ENCODE data around the gene RAC3.

Gene RAC3

DNA sequence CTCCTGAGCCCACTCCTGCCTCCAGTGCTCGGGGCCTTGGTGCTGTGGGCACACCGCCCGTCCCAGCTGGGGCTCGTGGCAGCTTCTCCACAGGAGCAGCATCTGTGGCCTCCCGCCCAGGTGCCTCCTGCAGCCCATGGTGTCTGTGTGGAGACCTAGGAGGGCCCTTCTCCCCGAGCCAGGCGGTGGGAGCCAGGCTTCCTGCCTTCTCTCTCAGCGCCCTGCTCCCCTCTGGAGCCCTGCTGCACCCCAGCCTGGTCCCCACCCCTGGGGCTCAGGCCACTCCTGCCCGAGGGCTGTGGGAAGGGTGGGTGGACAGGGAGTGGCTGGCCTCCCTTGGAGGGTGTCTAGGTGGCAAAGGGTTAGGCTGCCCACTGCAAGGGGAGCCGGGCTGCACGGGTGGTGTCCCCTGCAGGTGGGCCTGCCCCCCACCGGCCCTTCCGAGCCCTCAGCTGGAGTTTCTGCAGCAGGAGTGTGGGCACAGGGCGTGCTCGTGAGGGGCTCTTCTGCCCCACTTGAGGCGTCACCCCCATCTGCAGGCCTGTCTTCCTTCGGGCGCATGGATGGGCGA lies 19.8 kb upstream of the RAC3 start:
- DNase-seq (ENCODE audit: low read depth in 2 of 2, low spot score in 1 of 2) = no peak

DNA sequence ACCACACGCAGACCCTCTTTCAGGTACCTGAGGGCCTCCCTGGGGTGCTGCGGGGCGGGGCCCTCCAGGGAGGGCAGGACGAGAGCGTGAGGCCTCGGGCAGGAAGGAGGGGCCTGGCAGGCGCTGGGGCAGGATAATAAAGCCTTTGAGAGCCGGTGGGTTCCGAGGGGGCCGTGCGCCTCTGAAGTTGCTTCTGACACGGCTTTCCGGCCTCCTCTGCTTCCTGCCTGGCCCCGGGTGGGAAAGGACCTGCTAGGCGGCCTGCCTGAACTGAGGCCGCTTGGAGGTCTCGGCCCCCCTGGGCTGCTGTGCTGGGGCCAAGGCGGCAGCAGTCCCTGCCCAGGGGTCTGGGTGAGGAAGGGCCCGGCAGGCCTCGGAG lies 19.2 kb upstream of the RAC3 start:
- no peak for DNase-seq (ENCODE audit: low read depth in 2 of 2, low spot score in 1 of 2)

DNA sequence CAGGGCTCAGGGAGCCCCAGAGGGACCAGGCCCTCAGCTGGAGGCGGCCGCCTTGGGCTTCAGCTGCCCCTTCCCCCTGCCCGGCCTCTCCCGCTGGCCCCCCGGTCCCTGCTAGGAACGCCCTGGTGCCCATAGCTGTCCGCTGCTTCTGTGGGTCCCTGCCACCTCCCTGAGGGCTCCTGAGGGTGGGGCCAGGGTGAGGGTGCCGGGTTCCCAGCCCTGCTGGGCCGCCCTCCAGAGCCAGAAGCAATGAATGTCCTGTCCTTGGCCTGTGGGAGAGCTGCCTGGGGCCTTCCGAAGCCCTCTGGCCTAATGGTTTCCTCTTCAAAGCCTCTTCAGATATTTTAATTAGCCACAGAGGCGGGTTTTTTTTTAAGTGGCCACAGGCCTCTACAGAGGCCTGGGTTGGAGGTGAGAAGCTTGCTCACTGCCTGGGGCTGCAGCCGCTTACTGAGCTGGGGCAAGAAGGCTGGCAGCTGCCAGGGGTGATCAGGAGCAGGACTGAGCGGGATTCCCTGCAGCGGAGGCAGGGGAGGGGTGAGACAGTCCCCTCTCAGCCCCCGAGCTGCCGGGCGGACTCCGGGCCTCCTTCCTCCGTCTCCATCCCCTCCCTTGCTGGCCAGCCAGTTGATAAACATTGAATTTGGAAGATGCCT lies 18.7 kb upstream of the RAC3 start:
- no peak for DNase-seq (ENCODE audit: low read depth in 2 of 2, low spot score in 1 of 2)

DNA sequence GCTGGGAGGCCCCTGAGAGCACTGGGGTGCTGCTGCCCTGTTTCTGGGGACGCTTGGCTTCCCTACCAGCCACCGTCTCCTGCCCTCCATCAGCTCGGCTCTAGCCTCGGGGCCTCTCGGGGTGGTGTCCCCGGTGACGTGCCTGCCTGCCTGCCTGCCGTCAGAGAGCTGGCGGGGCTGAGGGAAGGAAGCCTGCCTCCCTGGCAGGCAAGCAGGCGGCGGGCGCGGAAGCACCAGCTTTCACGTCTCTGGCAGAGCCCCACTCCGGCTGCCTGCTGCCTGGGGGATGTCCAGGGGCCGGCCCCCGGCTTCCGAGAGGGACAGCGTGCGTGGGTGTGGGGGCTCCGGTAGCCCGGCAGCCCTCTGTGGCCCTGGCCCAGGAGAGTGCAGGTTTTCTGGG lies 18.1 kb upstream of the RAC3 start:
- DNase-seq (ENCODE audit: low read depth in 2 of 2, low spot score in 1 of 2) = no peak

DNA sequence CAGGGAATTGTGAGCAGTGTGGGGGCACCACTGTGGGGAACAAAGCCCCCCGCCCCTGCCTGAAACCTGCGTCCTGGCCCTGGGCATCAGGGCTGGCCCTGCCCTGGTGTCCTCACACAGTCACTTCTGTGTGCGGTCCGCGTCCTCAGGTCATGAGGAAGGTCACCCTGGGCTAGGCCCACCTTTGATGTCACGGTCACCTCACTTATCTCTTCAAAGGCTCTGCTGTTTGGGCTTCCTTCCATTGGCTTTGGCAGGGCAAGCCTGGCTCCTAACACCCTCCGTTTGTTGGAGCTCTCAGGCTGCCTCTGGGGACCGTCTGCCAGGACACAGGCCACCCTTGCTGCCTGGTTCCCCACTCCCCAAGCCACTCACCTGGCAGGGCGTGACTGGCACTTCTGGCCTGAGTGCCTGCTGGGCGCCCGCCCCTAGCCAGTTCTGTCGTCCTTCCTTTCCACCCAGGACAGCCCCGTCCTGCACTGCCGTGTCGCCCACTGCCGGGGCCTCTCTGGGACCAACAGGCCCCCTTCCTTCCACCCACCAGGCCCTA lies 17.6 kb upstream of the RAC3 start:
- DNase-seq (ENCODE audit: low read depth in 2 of 2, low spot score in 1 of 2) = no peak

DNA sequence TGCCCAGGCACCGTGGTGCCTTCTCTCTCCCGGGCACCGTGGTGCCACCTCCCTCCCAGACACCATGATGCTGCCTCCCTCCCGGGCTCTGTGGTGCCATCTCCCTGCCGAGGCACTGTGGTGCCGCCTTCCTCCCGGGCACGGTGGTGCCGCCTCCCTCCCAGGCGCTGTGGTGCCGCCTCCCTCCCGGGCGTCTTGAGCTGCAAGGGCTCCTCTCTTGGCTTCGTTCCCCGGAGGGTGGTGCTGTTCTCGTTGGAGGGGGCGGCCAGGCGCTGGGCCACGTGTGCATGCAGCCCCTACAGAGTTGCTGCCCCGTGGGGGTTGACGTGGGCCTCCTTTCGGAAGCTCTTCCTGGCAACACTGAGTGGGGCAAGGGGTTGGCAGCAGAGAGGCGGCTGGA lies 17.0 kb upstream of the RAC3 start:
- DNase-seq (ENCODE audit: low read depth in 2 of 2, low spot score in 1 of 2) = no peak

DNA sequence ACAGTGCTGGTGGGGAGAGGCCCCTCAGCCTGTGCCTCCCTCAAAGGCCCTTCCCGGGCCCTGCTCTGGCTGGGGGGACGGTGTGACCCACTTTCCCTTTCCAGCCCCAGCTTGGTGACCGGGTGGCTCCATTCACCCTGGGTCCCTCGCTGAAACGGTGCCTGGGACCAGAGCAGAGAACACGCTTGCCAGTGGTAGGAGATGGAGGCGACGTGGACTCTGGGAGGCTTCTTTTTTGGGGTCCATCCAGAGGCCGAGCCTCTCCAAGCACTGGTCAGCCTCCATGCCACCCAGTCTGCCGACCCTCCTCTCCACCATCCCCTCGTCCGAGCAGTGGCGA lies 16.5 kb upstream of the RAC3 start:
- no peak for DNase-seq (ENCODE audit: low read depth in 2 of 2, low spot score in 1 of 2)

DNA sequence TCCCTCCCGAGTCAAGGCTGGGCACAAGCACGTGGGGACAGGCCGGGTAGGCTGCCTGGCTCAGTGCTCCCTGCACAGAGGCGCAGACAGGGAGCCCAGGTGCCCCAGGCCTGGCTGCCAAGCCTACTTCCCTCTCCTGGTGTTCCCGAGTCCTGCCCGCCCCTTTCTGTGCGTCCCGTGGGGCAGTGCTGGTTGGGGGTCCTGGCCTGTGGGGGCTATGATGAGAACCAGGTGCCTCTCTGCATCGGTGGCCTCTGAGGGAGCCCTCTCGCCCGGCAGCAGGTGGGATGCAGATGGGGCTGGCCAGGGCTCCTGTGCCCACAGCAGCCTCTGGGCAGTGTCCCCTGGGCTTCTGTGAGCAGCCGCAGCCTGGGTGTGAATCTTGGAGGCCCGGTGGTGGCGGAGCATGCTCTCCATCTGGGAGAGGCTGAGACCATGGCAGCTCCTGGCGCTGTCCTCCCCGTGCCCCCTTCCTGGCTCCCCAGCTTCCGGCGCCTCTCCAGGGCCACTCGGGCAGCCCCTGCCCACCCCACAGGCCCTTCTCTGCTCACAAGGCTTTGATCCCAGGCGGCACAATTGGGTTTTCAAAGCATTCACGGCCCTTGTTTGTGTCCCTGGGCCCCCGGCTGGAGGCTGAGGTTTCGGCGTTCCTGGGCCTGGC lies 16.0 kb upstream of the RAC3 start:
- DNase-seq (ENCODE audit: low read depth in 2 of 2, low spot score in 1 of 2) = no peak

DNA sequence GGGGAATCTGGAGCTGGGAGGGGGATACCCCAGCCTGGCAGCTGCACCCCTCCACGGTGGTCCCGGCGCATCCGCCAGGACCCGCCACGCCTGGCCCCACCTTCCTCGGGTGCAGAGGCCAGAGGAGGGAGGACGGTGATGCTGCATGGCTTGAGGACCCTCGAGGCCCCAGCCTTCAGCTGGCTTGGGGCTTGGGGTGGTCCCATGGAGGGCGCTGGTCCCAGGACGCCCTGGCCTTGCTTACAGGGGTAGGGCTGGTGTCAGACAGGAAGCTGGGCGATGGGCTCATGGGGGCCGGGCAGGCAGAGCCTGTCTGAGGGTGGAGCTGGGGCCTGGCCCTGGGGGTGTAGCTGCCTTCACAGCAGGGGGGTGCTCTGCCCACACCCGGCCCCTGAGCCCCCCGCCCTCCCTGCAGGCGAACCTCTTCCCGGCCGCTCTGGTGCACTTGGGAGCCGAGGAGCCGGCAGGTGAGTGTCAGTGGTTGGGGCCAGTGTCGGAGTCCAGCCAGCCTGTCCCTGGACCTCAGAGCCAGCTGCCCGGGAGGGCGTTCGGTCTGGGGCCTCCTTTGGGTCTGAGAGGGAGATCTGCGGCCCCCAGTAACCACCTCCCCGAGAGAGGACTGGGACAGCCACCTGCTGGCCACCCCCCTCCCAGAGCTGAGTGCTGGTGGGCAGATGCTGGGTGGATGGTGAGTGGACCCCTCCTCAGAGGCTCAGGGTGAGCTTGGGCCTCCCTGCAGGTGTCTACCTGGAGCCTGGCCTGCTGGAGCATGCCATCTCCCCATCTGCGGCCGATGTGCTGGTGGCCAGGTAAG lies 15.2 kb upstream of the RAC3 start:
- DNase-seq (ENCODE audit: low read depth in 2 of 2, low spot score in 1 of 2) = no peak

DNA sequence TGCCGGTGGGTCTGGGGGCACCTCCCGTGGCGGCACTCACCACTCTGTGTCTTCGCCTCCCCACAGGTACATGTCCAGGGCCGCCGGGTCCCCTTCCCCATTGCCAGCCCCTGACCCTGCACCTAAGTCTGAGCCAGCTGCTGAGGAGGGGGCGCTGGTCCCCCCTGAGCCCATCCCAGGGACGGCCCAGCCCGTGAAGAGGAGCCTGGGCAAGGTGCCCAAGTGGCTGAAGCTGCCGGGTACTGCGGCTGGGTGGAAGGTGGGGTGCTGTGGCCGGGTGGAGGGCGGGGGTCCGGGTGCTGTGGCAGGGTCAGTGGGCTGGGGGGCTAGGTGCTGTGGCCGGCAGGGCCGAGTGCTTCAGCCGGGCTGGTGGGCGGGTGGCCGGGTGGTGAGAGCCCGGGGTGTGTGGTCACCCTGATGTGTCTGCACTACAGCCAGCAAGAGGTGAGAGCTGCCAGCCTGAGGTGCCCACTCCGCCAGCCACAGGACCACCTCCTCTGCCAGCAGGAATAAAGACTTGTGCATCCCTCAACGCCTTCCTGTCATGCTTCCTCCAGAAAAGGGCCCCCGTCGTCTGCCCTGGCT lies 14.5 kb upstream of the RAC3 start:
- no peak for DNase-seq (ENCODE audit: low read depth in 2 of 2, low spot score in 1 of 2)

DNA sequence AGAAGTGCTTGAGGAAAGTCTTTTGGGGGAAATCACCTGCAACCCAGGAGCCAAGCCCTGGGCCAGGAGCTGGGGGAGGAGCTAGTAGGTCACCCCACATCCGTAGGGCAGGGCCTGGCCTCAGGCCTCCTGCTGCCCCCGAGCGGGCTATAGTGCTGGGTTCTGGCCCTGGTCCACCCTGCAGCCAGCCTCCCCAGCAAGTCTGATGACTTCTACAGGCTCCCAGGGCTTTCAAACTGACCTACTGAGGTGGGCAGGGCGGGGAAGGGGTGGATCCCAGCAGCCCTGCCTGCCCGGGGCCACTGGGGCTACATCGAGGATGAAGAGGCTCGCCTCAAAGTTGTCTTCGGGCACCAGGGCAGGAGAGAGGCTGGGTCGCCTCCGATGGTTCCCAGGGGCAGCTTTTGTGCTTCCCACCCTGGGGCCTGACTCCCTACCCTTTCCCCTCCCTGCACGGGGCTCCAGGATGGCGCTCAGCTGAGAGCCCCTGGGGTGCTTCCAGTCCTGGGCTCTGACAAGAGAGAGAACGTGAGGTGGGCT lies 13.8 kb upstream of the RAC3 start:
- no peak for DNase-seq (ENCODE audit: low read depth in 2 of 2, low spot score in 1 of 2)

DNA sequence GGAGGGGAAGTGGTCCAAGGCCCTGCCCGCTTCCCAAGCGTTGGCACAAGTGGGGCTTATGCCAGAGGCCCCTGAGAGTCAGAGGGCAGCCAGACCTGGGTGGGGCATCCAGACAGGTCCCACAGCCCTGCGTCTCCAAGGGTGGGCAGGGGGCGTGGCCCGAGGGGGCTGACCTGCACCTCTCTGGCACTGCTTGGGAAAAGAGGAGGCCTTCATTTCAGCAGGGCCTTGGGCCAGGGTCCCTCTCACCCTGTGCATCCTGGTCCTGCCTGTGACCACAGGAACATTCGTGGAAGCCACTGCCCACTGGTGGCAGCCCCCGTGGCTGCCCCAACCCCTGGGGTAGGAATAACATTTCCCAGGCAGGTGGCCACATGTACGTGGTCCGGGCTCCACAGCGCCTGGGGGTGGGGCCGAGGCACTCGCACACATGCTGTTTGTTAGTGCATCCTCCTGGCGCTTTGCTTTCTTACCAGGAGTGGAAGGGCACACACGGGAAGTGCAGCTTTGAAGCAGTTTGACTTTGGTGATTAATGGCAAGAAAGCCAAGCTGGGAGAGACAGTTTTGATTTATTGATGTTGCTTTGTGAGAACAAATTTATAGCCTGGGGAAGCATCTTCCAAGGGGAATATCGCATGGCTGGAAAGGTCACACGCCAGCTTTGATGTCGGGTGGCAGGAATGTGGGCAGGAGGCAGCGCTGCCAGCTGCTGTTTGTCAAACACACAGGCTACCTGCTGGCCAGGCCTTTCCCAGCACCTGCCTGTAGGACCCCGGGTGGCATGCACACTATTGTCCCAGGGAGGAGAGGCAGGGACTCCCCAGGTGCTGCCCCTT lies 13.1 kb upstream of the RAC3 start:
- no peak for DNase-seq (ENCODE audit: low read depth in 2 of 2, low spot score in 1 of 2)

DNA sequence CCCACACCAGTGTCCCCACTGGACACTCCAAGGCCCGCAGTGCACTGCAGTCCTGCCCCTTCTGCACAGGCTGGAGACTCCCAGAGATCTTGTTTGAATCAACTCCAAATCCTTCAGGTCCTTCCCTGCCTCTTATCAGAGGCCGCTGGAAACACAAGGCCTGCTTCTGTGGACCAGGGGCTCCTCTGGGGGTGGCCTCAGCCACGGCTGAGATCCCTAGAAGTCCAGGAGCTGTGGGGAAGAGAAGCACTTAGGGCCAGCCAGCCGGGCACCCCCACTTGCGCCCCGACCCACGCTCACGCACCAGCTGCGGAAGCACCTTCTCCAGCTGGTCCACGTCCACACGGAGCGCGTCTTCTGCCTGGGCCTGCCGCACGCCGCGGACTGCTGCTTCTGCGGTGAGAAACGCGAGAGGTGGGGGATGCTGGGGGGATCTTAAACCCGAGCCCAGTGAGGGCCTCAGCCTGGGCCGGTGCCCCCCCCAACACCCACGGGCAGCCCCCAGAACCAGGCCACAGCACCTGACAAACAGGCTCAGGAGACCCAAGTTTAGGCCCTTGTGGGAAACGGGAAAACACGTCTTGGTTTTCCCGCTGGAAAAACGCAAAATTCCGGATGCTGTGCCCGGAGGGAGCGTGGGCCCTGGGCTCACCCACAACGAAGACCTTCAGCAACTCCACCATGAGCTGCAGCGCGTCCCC lies 12.3 kb upstream of the RAC3 start:
- no peak for DNase-seq (ENCODE audit: low read depth in 2 of 2, low spot score in 1 of 2)

DNA sequence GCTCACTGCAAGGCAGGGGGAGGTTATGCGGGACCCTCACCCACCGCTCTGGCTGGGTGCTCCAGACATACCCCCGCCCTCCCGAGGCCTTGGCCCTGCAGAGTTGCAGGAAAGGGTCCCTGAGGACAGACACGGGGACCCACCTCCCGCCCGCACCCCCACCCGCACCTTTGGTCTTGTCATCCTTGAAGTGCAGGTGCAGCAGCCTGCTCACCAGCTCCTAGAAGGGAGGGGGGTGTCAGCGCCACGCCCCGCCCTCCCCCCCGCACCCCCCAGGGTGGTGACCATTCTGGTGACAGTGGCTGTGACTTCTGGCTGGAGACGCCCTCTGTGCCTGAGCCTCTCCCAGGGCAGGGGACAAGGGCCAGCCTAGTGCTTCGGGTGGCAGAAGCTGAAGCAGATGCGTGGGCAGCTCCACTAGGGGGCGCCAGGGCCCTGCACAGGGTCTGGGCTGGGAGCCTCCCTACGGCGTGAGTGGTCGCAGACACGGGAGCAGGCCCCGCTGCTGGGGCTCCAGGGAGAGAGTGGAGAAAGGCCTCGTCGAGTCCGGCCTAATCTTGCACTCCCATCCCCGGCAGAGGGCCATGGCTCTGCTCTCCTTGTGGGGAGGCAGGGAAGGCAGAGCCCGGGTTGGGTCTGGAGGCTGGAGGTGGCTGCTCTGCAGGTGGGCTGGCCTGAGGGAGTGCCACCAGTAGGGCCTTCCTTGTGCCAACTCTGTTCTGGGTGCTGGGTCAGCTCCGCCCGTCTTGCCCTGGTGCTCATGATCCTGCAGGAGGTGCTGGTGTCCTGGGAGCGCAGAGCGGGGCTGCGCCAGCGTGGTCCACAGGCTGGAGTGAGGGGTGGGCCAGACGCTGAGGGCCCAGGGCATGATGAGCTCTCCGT lies 11.5 kb upstream of the RAC3 start:
- DNase-seq (ENCODE audit: low read depth in 2 of 2, low spot score in 1 of 2) = peak in 1 of 2 donors; percentile 33

DNA sequence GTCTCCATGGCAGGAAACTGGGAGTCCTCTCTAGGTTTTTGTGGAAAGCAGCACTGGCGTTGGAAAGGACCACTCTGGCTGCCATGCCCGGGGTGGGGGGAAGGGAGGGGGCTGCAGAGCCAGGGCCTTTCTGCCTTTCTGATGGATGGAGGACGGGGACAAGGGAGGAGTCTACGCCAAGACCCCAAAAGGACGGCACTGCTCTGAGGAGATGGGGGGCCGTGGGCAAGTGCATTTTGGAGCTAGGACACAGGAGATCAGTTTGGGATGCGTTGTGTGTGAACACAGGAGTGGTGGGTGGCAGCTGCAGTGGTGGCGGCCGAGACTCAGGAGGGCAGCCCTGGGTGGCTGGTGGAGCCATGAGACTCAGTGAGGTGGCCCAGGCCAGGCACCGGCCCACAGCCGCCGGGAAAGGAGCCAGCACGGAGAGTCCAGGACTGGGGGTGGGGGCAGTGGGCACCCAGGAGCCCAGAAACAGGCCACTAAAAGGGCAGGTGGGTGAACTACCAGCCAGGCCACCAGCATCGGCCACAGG lies 10.8 kb upstream of the RAC3 start:
- no peak for DNase-seq (ENCODE audit: low read depth in 2 of 2, low spot score in 1 of 2)

DNA sequence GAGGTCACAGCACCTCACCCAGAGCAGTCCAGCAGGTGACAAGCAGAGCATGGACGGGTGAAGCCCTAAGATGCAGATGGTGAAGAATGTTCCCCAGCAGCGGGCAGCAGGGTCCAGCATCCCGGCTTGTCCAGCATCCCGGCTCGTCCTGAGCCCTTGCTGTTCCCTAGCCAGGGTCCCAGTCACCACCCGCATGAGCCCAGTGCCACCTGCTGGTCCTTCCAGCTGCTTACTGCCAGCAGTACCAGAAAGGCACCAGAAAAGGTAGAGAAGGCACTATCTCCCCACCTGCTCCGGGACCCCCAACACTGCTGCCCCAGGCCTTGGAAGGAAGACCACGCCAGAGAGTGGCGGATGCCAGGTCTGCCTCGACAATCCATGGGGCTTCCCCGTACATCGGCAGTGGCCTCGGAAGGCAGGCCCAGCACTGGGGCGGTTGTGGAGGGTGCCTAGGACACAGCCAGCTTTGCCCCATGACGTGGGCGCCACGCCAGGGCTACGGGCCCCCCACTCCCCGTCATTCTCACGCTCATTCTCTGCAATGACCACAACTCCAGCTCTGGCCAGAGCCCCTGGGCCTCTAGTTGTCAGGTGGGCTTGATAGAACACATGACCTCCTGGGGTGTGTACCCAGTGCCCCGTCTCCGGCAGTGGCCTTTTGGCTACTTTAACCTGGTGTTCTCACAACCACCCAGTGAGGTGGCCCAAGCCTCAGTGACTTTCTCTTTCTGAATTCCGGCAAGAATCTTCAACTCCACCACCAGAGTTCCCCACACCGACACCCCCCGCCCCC lies 10.2 kb upstream of the RAC3 start:
- peak in 1 of 2 donors; percentile 14 for DNase-seq (ENCODE audit: low read depth in 2 of 2, low spot score in 1 of 2)

DNA sequence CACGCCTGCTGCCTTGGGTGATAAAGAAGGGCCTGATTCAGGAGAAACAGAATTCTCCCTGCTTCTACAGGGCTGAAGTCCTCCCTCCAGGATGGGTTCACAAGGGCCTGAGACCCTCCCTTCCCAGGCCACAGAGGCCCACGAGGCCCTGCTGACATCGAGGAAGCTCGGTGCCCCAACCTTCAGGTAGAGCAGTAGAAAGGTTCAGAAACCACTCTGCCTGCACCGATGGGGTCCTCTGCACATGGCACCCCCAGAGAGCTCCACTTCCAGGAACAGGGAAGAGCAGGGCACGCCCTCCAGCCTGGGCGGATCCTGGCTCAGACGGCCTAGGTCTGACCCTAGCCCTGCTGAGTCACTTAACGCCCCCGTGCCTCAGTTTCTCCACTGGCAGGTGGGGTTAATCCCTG lies 9.6 kb upstream of the RAC3 start:
- DNase-seq (ENCODE audit: low read depth in 2 of 2, low spot score in 1 of 2) = no peak

Data from stimulated activated CD8-positive, alpha-beta memory T cell treated with anti-CD3 and anti-CD28 coated beads, Interleukin-4, amount 100 ng/mL, for 1 hour (primary cell).